Fibroblast of pulmonary artery (primary cell): ENCODE data around the gene ANKRD53.
"Not testable (repeated sequence)": the region's sequence is repeated elsewhere in the genome, so short reads cannot be mapped to it uniquely, and the experiment has no call there.

Experiments
- DNase-seq: peaks from one replicate; pipeline ENCODE4 v3.0.0-alpha.2; 2010; ENCODE audit warnings: low read depth
- H3K4me3 ChIP-seq: replicated peaks from 2 replicates; pipeline ENCODE4 v1.5.1; 2011; ENCODE audit warnings: low read depth, mild to moderate bottlenecking, control low read depth, low read length, moderate library complexity
- CTCF ChIP-seq: IDR thresholded peaks from 2 replicates; pipeline ENCODE4 v1.5.1; 2011; ENCODE audit warnings: mild to moderate bottlenecking, control low read depth, low read length, inconsistent platforms; ENCODE audit errors: missing control alignments

ANKRD53 gene

DNA sequence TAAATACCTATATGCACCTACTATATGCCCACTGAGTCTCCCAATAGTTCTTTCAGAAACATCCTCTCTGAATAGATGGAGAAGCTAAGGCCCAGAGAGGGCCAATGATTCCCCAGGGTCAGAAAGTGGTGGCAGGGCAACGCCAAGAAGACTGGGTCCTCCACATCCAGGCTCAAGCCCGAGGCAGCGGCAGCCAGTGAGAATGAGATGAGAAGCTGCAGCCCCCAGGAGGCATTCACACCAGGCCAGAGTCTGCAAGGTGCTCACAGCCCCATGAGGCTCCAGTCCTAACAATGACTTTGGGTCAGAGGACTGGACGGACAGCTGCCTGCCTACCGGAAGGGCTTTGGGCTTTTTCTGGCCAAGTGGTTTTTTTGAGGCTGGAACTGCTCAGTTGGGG is 12.7 kb downstream of the ANKRD53 start:
- DNase-seq, result no peak
- no peak overlapping the region for H3K4me3 ChIP-seq
- TF ChIP-seq CTCF, result no peak

DNA sequence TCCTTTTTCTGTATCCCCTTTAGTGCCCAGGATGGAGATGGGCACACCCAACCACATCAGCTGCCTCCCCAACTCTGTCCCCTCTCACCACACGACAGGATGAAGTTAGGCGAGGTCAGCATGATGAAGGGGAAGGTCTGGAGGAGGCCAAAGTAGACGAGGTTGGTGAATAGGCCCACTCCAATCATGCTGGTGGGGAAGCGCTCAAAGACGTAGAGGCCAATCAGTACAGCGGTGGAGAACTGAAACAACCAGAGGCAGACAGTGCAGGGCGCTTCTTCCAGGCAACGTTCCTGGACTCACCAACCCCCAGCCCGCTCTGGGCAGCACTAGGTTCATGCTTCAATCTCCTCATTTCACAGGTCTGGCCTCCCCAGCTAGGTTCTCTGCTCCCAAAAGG is 13.3 kb downstream of the ANKRD53 start:
- no peak for DNase-seq
- H3K4me3 ChIP-seq, result no peak overlapping the region
- TF ChIP-seq CTCF, result no peak

DNA sequence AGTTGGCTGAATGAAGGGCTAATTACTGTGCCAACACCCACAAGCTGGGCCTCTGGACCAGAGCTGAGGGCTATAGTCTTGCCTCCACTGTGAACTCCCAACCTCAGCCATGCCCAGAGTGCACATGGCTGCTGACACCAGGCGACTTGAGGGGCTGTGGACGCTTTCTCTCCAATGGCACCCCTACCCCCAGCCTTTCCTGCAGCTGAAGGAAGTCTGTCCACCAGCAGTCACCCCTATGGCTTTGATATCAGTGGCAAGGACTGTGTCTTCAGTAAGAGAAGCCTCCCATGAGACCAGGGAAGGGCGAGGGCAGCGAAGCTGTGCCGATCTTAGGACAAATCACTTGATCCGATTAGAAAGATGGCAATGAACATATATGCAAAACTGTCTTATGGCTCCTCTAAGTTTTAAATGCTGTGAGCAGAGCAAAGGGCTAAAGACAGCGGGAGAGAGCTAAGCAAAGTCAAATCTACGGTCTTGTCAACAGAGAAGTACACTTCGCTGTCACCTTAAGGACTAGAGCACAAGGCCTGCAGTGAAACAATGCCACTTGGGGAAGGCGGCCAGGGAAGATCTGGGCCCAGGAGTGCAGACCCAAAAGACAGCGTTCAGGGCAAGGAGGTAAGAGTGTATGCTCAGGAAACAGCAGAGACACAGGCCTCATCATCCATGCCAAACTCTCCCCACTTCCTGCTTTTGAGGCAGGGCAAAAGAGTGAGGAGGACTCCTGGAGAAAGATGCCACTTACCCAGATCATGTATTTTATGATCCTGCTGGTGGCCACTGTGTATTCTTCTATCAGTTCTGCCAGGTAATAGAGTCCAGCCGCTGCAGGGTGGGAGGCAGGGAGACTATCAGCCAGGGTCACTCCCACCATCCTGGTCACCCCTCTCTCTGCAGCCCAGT is 14.8 kb downstream of the ANKRD53 start:
- no peak for DNase-seq
- peak overlapping the region; percentile 88 for H3K4me3 ChIP-seq
- no peak for TF ChIP-seq CTCF

GRCh38 chr2:70994009-70994698 is 15.7 kb downstream of the ANKRD53 start:
- TF ChIP-seq CTCF, result no peak
- H3K4me3 ChIP-seq, result peak overlapping the region; percentile 88

GRCh38 chr2:70994699-70995425 is 16.4 kb downstream of the ANKRD53 start, which contains the start of gene TEX261:
TEX261 (minus strand) TSS chr2:70994873; CDS start chr2:70994757, 116 bp downstream.
- peak; percentile 44 for TF ChIP-seq CTCF
- peak; percentile 84 for DNase-seq
- H3K4me3 ChIP-seq, result peak within 1 kb of the TSS; percentile 88

More at GRCh38 chr2:70994009-70994698, 15.7 kb downstream of the ANKRD53 start:
- DNase-seq, result peak; percentile 6

DNA sequence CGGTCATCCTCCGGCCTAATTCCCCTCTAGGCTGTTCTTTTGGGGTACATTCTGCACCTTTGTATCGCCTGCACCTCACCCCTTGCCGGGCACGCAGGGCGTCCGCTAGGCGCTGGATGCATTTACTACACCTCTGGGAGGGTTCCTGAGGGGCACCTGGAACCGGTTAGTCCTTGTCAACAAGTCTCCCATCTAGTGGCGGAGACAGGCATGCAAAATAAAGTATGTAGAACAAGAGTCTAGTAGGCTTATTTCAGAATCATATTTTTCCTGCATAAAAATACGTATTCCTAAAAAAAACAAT is 16.9 kb downstream of the ANKRD53 start:
- H3K4me3 ChIP-seq, result peak overlapping the region; percentile 88
- TF ChIP-seq CTCF, result peak; percentile 43
- peak; percentile 39 for DNase-seq

DNA sequence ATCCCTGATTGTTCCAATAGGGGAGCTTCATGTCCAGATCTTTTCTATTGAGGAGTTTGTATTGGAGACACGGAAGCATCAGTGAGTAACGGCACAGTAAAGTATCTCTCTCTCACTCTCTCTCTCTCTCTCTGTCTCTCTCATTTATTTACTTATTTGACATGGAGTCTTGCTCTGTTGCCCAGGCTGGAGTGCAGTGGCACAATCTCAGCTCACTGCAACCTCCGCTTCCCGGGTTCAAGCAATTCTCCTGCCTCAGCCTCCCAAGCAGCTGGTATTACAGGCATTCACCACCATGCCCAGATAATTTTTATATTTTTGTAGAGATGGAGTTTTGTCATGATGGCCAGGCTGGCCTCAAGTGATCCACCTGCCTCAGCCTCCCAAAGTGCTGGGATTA is 20.5 kb downstream of the ANKRD53 start:
- not testable (repeated sequence) for DNase-seq, H3K4me3 ChIP-seq
